Erythroblast (primary cell): ENCODE measurements around the gene CPNE5.
A peak's percentile ranks its signal among the peaks of the same experiment; 100 is the strongest.

Experiments
- GATA1 ChIP-seq: IDR thresholded peaks from 2 replicates; pipeline ENCODE4 v1.6.1; 2011; ENCODE audit warnings: low read depth, mild to moderate bottlenecking, control low read depth, low read length, moderate library complexity
- POLR2A ChIP-seq: IDR thresholded peaks from 2 replicates; pipeline ENCODE4 v1.6.1; 2011; ENCODE audit warnings: mild to moderate bottlenecking, low read length

DNA sequence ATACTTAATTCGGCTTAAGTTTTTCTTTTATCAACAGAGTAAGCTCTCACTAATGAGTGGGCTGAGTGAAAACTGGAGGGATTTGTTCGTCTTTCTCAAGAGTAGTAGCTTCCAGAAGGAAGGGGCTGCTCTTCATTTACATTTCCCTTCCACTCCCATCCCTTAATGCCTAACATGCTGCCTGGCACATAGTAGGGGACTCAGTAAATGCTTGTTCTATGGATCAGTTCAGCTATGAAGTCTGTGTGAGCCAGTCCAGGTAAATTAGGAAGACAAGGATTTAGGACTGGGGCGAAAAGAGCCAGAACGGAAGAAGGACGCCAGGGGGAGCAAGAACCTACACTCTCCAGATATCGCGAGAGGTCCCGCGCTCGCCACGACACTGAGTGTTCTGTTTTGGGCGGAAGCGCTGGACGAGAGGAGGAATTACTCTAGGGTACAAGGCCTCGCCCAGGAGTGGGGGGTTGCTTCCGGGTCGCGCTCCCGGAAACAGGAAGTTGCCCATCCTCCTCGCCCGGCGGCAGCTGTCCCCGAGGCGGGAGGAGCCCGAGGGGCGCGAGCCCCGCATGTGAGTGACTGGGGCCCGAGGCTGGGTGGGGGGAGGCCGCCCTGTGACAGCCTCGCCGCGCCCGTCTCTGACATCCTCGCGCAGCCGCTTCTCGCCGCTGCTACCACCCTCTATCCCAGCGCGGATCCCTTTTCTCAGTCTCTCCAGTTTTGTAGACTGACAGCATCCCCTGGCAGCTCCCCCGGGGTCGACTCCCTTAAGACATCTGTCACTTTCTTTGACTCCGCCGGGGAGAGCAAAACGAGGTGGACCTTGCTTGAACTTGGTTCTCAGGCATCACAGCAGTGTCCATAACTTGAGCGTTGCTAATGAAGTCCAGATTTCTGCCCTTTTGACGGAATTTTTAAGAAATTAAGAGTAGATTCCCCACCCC, 46.5 kb upstream of the CPNE5 start, which contains the start of gene C6orf89:
- peak; percentile 94 for TF ChIP-seq POLR2A
- TF ChIP-seq GATA1: no peak
